Mesothelial cell of epicardium (in vitro differentiated cells): ENCODE results near the gene P2RY8. TPM values are rescaled to one million over a fixed set of nuclear protein-coding genes. Genes with fewer than 3 reads are reported as not detected.
"Not testable (repeated sequence)": the region's sequence is repeated elsewhere in the genome, so short reads cannot be mapped to it uniquely, and the experiment has no call there.

Source experiments
- DNase-seq, 2 experiments: peaks; one replicate each; pipeline ENCODE4 v3.0.0; 2021; ENCODE audit warnings: low spot score in 2 of 2; ENCODE audit not compliant: unreplicated experiment in 2 of 2
- H3K27ac Mint-ChIP-seq: 2 replicates; pipeline ENCODE4 v1.8.0; 2021; ENCODE audit warnings: mixed read lengths
- H3K27me3 Mint-ChIP-seq: 2 replicates; pipeline ENCODE4 v1.8.0; 2021; ENCODE audit warnings: low read depth, mixed read lengths
- H3K36me3 Mint-ChIP-seq: 2 replicates; pipeline ENCODE4 v1.8.0; 2021; ENCODE audit warnings: mixed read lengths
- H3K4me1 Mint-ChIP-seq: 2 replicates; pipeline ENCODE4 v1.8.0; 2021; ENCODE audit warnings: mixed read lengths
- H3K4me3 Mint-ChIP-seq: 2 replicates; pipeline ENCODE4 v1.8.0; 2021; ENCODE audit warnings: mild to moderate bottlenecking, moderate library complexity, mixed read lengths
- H3K9me3 Mint-ChIP-seq: 2 replicates; pipeline ENCODE4 v1.8.0; 2021; ENCODE audit warnings: mixed read lengths
- CTCF ChIP-seq: fragments of 200-600 bp; sonication (generic); IDR thresholded peaks from one replicate; pipeline ENCODE4 v1.5.0; 2021; ENCODE audit warnings: antibody characterized with exemption; ENCODE audit not compliant: unreplicated experiment
- total RNA-seq: library from RNA; stranded (reverse); gene quantifications from 3 replicates; pipeline ENCODE4 v1.2.1, GENCODE V29; 2021

The P2RY8 gene
- total RNA-seq, 1 donor from 2014 or later: not detected

DNA sequence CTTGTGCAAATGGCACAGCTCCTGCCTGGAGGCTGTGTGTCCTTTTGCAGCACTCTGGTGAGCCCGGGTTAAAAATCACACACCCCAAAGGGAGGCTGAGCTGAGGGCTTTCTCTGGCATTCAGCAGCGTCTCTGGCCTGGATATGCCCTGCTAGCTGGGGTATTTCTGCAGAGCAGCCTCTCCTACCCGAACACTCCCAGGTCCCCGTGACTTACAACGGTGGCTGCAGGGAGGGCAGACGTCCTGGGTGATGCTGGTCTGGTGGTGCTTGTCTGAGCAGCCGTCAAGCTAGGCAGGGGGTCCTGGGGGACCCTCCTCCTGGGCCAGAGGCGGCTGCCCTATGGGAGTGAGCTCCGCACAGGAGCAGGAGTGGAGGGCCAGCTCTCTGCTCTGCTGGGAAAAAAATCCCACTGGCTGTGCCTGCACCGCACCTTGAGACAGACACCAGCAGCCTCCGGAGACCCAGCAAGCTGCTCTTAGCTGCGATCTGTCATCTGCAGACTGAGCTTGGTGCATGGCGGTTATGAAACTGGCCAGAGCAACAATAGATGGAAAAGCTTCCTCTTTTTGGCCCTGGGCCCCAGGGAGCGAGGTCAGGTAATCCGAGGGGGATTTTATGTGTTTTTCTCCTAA is 43.0 kb downstream of the P2RY8 start:
- H3K36me3 Mint-ChIP-seq: no peaks in the 10 kb centered on the region
- no peaks in the 10 kb centered on the region for H3K27me3 Mint-ChIP-seq
- no peak for TF ChIP-seq CTCF
- H3K9me3 Mint-ChIP-seq: peaks cover 5% of the 10 kb centered on the region
- no peak overlapping the region for H3K4me3 Mint-ChIP-seq
- no peak overlapping the region for H3K27ac Mint-ChIP-seq
- no peaks in the 10 kb centered on the region for H3K4me1 Mint-ChIP-seq
- DNase-seq: no peak

DNA sequence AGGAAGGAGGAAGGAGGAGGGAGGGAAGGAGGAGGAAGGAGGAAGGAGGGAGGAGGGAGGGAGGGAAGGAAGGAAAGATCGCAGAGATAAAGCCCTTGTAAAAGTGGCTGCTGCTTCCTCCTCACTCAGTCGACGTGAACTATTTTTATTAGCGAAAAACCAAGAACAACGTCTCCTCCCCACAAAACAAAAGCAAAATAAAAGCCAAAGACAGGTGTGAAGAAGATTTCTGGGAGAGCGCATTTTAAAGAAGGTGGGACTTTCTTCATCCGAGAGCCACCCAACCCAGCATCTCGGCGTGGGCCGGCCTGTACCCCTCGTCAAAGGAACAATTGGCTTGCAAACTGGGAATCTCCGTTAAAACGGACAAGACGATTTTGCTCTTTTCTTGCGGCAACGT is 43.6 kb downstream of the P2RY8 start:
- DNase-seq: no peak
- Mint-ChIP-seq H3K4me1 (no peaks in the 10 kb centered on the region), H3K36me3 (no peaks in the 10 kb centered on the region), H3K27ac (no peak overlapping the region), H3K27me3 (no peaks in the 10 kb centered on the region), H3K9me3 (peaks cover 5% of the 10 kb centered on the region), H3K4me3 (no peak overlapping the region)
- TF ChIP-seq CTCF: no peak

DNA sequence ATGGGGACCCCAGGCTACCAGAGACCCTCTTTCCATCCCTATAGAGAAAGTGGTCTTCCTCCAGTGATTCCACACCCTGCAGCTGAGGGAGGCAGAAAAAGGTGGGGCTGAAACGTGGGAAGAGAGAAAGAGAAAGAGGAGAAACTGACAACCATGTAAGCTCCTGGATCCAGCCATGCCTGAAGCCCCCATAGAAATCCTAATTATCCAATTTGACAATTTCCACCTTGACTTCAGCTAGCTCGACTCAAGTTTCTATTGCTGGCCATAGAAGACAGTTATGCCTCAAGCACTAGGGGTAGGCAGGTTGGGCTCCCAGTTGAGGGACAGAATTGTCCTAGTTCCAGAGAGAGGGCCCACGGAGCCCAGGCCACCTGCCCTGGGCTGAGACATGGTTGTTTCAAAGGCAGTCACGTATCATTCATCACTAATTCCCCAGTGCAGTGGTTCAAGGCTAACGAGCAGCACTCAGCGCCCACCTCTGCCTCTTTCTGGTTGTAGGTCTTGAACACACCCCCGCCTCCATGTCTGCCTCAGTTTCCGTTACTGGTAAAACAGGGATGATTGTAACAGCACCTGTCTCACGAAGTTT is 44.5 kb downstream of the P2RY8 start:
- H3K4me3 Mint-ChIP-seq: no peak overlapping the region
- DNase-seq: no peak
- no peaks in the 10 kb centered on the region for H3K36me3 Mint-ChIP-seq
- H3K27ac Mint-ChIP-seq: no peak overlapping the region
- no peaks in the 10 kb centered on the region for H3K4me1 Mint-ChIP-seq
- H3K27me3 Mint-ChIP-seq: no peaks in the 10 kb centered on the region
- TF ChIP-seq CTCF: no peak
- peaks cover 5% of the 10 kb centered on the region for H3K9me3 Mint-ChIP-seq

DNA sequence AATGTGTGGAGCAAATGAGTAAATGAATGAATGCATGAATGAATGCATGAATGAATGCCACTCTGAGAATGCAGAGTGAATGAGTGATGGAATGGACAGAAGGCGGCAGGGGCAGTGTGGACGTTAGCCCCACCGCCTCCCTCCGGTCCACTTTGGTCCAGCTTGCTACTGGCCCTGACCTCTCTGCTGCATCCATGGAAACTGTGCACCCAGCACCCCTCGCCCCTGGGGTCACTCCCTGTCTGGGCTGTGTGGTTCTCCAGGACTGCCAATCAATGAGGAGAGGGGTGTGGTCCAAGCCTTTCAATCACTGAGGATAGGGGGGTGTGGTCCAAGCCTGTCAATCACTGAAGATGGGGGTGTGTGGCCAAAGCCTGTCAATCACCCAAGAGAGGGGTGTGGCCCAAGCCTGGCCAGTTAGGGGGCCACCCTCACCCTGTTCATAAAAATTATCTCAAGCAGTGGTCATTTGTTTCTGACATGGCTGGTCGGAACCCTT is 45.1 kb downstream of the P2RY8 start:
- Mint-ChIP-seq H3K27ac (no peak overlapping the region), H3K27me3 (no peaks in the 10 kb centered on the region), H3K36me3 (no peaks in the 10 kb centered on the region), H3K4me1 (no peaks in the 10 kb centered on the region), H3K9me3 (peaks cover 5% of the 10 kb centered on the region), H3K4me3 (no peak overlapping the region)
- no peak for TF ChIP-seq CTCF
- DNase-seq: no peak

GRCh38 chrX:1491248-1491647 is 45.7 kb downstream of the P2RY8 start:
- H3K36me3 Mint-ChIP-seq, H3K9me3 Mint-ChIP-seq, H3K27me3 Mint-ChIP-seq, H3K27ac Mint-ChIP-seq, DNase-seq, H3K4me1 Mint-ChIP-seq, H3K4me3 Mint-ChIP-seq: not testable (repeated sequence)

DNA sequence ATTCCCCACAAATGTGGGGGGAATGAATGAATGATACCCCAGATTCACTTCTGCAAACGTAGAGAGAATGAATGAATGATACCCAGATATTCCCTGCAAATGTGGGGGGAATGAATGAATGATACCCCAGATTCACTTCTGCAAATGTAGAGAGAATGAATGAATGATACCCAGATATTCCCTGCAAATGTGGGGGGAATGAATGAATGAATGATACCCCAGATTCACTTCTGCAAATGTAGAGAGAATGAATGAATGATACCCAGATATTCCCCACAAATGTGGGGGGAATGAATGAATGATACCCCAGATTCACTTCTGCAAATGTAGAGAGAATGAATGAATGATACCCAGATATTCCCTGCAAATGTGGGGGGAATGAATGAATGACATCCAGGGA is 46.3 kb downstream of the P2RY8 start:
- H3K36me3 Mint-ChIP-seq, H3K9me3 Mint-ChIP-seq, DNase-seq, H3K4me3 Mint-ChIP-seq, H3K27me3 Mint-ChIP-seq, H3K27ac Mint-ChIP-seq, H3K4me1 Mint-ChIP-seq: not testable (repeated sequence)

DNA sequence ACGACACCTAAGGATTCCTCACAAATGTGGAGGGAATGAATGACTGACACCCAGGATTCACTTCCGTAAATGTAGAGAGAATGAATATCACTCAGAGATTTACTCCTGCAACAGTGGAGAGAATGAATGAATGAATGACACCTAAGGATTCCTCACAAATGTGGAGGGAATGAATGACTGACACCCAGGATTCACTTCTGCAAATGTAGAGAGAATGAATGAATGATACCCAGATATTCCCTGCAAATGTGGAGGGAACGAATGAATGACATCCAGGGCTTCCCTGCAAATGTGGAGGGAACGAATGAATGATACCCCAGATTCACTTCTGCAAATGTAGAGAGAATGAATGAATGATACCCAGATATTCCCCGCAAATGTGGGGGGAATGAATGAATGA is 47.6 kb downstream of the P2RY8 start:
- H3K9me3 Mint-ChIP-seq, H3K4me3 Mint-ChIP-seq, H3K27ac Mint-ChIP-seq, H3K27me3 Mint-ChIP-seq, DNase-seq, H3K36me3 Mint-ChIP-seq, H3K4me1 Mint-ChIP-seq: not testable (repeated sequence)
